WTC11 (cell line): Measurements from ENCODE around the gene POLD3. TPM values are rescaled to one million over a fixed set of nuclear protein-coding genes. Genes with fewer than 3 reads are reported as not detected.

ENCODE experiments used
- ATAC-seq: fragments of 200-7000 bp; cut with Tn5 transposase; 2 replicates; pipeline ENCODE4 v1.10.0; 2021; ENCODE audit warnings: mild to moderate bottlenecking, moderate library complexity
- CTCF ChIA-PET: fragments of 300-600 bp; sonication (Branson Sonifier 250); formaldehyde crosslinking; loops from one replicate; lab custom pipeline; 2021; ENCODE audit warnings: antibody characterized with exemption; lab: Charles Lee
- POLR2A ChIA-PET: fragments of 350-600 bp; sonication (Branson Sonifier 250); formaldehyde crosslinking; loops from one replicate; lab custom pipeline; 2021; ENCODE audit warnings: antibody characterized with exemption; lab: Charles Lee
- DNase-seq: peaks from one replicate; pipeline ENCODE4 v3.0.0; 2021; ENCODE audit warnings: low spot score
- H3K27ac Mint-ChIP-seq: 2 replicates; pipeline ENCODE4 v1.8.0; 2021; ENCODE audit warnings: mixed read lengths
- H3K27me3 Mint-ChIP-seq: 2 replicates; pipeline ENCODE4 v1.8.0; 2021; ENCODE audit warnings: low read depth, mild to moderate bottlenecking, moderate library complexity, mixed read lengths
- H3K36me3 Mint-ChIP-seq: 2 replicates; pipeline ENCODE4 v1.8.0; 2021; ENCODE audit warnings: mixed read lengths
- H3K4me1 Mint-ChIP-seq: 2 replicates; pipeline ENCODE4 v1.8.0; 2022; ENCODE audit warnings: mixed read lengths
- H3K4me3 Mint-ChIP-seq: 2 replicates; pipeline ENCODE4 v1.8.0; 2021; ENCODE audit warnings: mild to moderate bottlenecking, moderate library complexity, mixed read lengths
- H3K9me3 Mint-ChIP-seq: 2 replicates; pipeline ENCODE4 v1.8.0; 2021; ENCODE audit warnings: mixed read lengths
- ATF2 ChIP-seq: sonication (generic); formaldehyde crosslinking; IDR thresholded peaks from 2 replicates; pipeline ENCODE4 v1.8.1; 2022; ENCODE audit warnings: low read depth, missing genetic modification reagents, borderline replicate concordance
- CDX4 ChIP-seq: fragments of 250-450 bp; sonication (Bioruptor Pico); IDR thresholded peaks from 2 replicates; pipeline ENCODE4 v1.9.0; 2021; ENCODE audit warnings: moderate library complexity, mild to moderate bottlenecking, inconsistent platforms, borderline replicate concordance
- CREM ChIP-seq: sonication (generic); formaldehyde crosslinking; IDR thresholded peaks from 2 replicates; pipeline ENCODE4 v1.8.1; 2022; ENCODE audit warnings: mild to moderate bottlenecking, missing genetic modification reagents, moderate library complexity
- E2F5 ChIP-seq: sonication (generic); formaldehyde crosslinking; IDR thresholded peaks from 2 replicates; pipeline ENCODE4 v1.8.1; 2022; ENCODE audit warnings: mild to moderate bottlenecking, moderate library complexity, missing genetic modification reagents
- EMX1 ChIP-seq: fragments of 250-450 bp; sonication (Bioruptor Pico); IDR thresholded peaks from 2 replicates; pipeline ENCODE4 v1.8.0; 2021; ENCODE audit warnings: mild to moderate bottlenecking
- GRHL2 ChIP-seq: fragments of 250-450 bp; sonication (Bioruptor Pico); IDR thresholded peaks from 2 replicates; pipeline ENCODE4 v1.8.0; 2022; ENCODE audit warnings: mild to moderate bottlenecking, moderate library complexity; ENCODE audit not compliant: insufficient replicate concordance, severe bottlenecking
- HMGA2 ChIP-seq: fragments of 250-450 bp; sonication (Bioruptor Pico); IDR thresholded peaks from 2 replicates; pipeline ENCODE4 v1.4.0; 2021; ENCODE audit warnings: mild to moderate bottlenecking, moderate library complexity
- IRF1 ChIP-seq: sonication (generic); formaldehyde crosslinking; IDR thresholded peaks from 2 replicates; pipeline ENCODE4 v1.8.0; 2023; ENCODE audit warnings: missing genetic modification reagents
- JUN ChIP-seq: sonication (generic); formaldehyde crosslinking; IDR thresholded peaks from 2 replicates; pipeline ENCODE4 v1.8.0; 2023; ENCODE audit warnings: mild to moderate bottlenecking, missing genetic modification reagents
- NFATC4 ChIP-seq: fragments of 250-450 bp; sonication (Bioruptor Pico); IDR thresholded peaks from 2 replicates; pipeline ENCODE4 v1.9.0; 2021; ENCODE audit warnings: mild to moderate bottlenecking
- NR2C2 ChIP-seq: sonication (generic); formaldehyde crosslinking; IDR thresholded peaks from 2 replicates; pipeline ENCODE4 v1.8.0; 2022; ENCODE audit warnings: mild to moderate bottlenecking, missing genetic modification reagents
- NR3C1 ChIP-seq: sonication (generic); formaldehyde crosslinking; conservative IDR thresholded peaks from 2 replicates; pipeline ENCODE4 v1.8.1; 2023; ENCODE audit warnings: low read depth, mild to moderate bottlenecking, missing genetic modification reagents
- RELA ChIP-seq: sonication (generic); formaldehyde crosslinking; IDR thresholded peaks from 2 replicates; pipeline ENCODE4 v1.8.1; 2022; ENCODE audit warnings: missing genetic modification reagents, mild to moderate bottlenecking, borderline replicate concordance
- STAT6 ChIP-seq: sonication (generic); formaldehyde crosslinking; conservative IDR thresholded peaks from 2 replicates; pipeline ENCODE4 v1.8.1; 2023; ENCODE audit warnings: mild to moderate bottlenecking, low read depth, missing genetic modification reagents, moderate library complexity
- TCF7 ChIP-seq: sonication (generic); formaldehyde crosslinking; IDR thresholded peaks from 2 replicates; pipeline ENCODE4 v1.8.0; 2022; ENCODE audit warnings: mild to moderate bottlenecking, low read depth, missing genetic modification reagents, moderate library complexity
- ZNF425 ChIP-seq: fragments of 250-450 bp; sonication (Bioruptor Pico); conservative IDR thresholded peaks from 2 replicates; pipeline ENCODE4 v1.9.0; 2021; ENCODE audit warnings: mild to moderate bottlenecking
- ZSCAN18 ChIP-seq: fragments of 250-450 bp; sonication (Bioruptor Pico); IDR thresholded peaks from 2 replicates; pipeline ENCODE4 v2.1.2; 2022; ENCODE audit warnings: mild to moderate bottlenecking, moderate library complexity
- total RNA-seq: library from RNA; stranded (reverse); gene quantifications from 3 replicates; pipeline ENCODE4 v1.2.3, GENCODE V29; 2021

POLD3 gene
- total RNA-seq, 1 experiment from 2014 or later = 24.1 TPM

- TF ChIP-seq NR3C1 (CRISPR knock-in tag) (no peak), NFATC4 (no peak), STAT6 (CRISPR knock-in tag) (no peak), JUN (CRISPR knock-in tag) (no peak), ATF2 (no peak)
- ChIA-PET CTCF (interaction anchor here (1.0 to 2.0 kb wide), 2 partner anchors 20 to 27 kb away, joined by 3 to 8 read pairs; no protein-coding TSS in a partner anchor), POLR2A (no interaction called here)
- peaks cover 9% of the 10 kb centered on the region for H3K9me3 Mint-ChIP-seq
- no peak overlapping the region for H3K27ac Mint-ChIP-seq
- ATAC-seq = no peak
- H3K4me1 Mint-ChIP-seq = no peaks in the 10 kb centered on the region
- H3K36me3 Mint-ChIP-seq = peaks cover 4% of the 10 kb centered on the region
- no peak overlapping the region for H3K4me3 Mint-ChIP-seq
- peaks cover 7% of the 10 kb centered on the region for H3K27me3 Mint-ChIP-seq
- DNase-seq = no peak
Observed at GRCh38 chr11:74675761-74676160, 83.4 kb downstream of the POLD3 start.

GRCh38 chr11:74676596-74676995 is 84.2 kb downstream of the POLD3 start:
- Mint-ChIP-seq H3K9me3 (peaks cover 9% of the 10 kb centered on the region), H3K27ac (no peak overlapping the region), H3K4me3 (no peak overlapping the region), H3K27me3 (peaks cover 8% of the 10 kb centered on the region), H3K36me3 (peaks cover 4% of the 10 kb centered on the region), H3K4me1 (no peaks in the 10 kb centered on the region)
- DNase-seq (no peak), ATAC-seq (no peak)
- CTCF ChIA-PET = interaction anchor here (1.0 to 2.0 kb wide), 4 partner anchors 18 to 26 kb away, joined by 3 to 8 read pairs (median 4); no protein-coding TSS in a partner anchor
- POLR2A ChIA-PET = no interaction called here
- TF ChIP-seq RELA (CRISPR knock-in tag) = no peak

- Mint-ChIP-seq H3K4me1 (no peaks in the 10 kb centered on the region), H3K9me3 (peaks cover 9% of the 10 kb centered on the region), H3K36me3 (peaks cover 4% of the 10 kb centered on the region), H3K4me3 (no peak overlapping the region), H3K27ac (no peak overlapping the region), H3K27me3 (peaks cover 10% of the 10 kb centered on the region)
- ATAC-seq (no peak), DNase-seq (no peak)
- ChIA-PET CTCF (interaction anchor here (0.7 to 2.0 kb wide), 4 partner anchors 17 to 25 kb away, joined by 3 to 8 read pairs (median 4); no protein-coding TSS in a partner anchor), POLR2A (no interaction called here)
- TF ChIP-seq ZNF425 = no peak
Observed at GRCh38 chr11:74677131-74677530, 84.7 kb downstream of the POLD3 start.

- Mint-ChIP-seq H3K4me1 (no peaks in the 10 kb centered on the region), H3K9me3 (peaks cover 9% of the 10 kb centered on the region), H3K27ac (no peak overlapping the region), H3K4me3 (no peak overlapping the region), H3K36me3 (peaks cover 4% of the 10 kb centered on the region), H3K27me3 (peaks cover 18% of the 10 kb centered on the region)
- ChIA-PET CTCF (no interaction called here), POLR2A (no interaction called here)
- no peak for DNase-seq
- ATAC-seq = no peak
- no peak for TF ChIP-seq ZSCAN18
- no peak for TF ChIP-seq HMGA2 (CRISPR knock-in tag)
- no peak for TF ChIP-seq CDX4 (CRISPR knock-in tag)
- no peak for TF ChIP-seq CREM (CRISPR knock-in tag)
- TF ChIP-seq EMX1 (CRISPR knock-in tag) = no peak
- no peak for TF ChIP-seq ATF2
- TF ChIP-seq E2F5 (CRISPR knock-in tag) = no peak
- no peak for TF ChIP-seq IRF1
- TF ChIP-seq TCF7 (CRISPR knock-in tag) = no peak
- TF ChIP-seq GRHL2 (CRISPR knock-in tag) = no peak
- TF ChIP-seq NR2C2 (CRISPR knock-in tag) = no peak
Observed at GRCh38 chr11:74678041-74678440, 85.7 kb downstream of the POLD3 start.
